Measurements from ENCODE around the gene KCNA2. TPM values are rescaled to one million over a fixed set of nuclear protein-coding genes. Genes with fewer than 3 reads are reported as not detected.

Gene KCNA2
- total and polyA plus RNA-seq, 2 of the 4 experiments (the other 2 are of a cell fraction): not detected

- no CpG with 5 or more reads among the region's 5 CpGs for WGBS, 2 experiments (ENCODE audit: extremely low coverage in 2 of 2, insufficient read length in 1 of 2)
- POLR2A ChIA-PET (ENCODE audit: unreplicated experiment): no interaction called here
- intact Hi-C loops (cut with micrococcal nuclease): no loop called here
These were observed 24.4 kb downstream of the KCNA2 start for GRCh38 chr1:110581682-110582145.

More at GRCh38 chr1:110581682-110582145, 24.4 kb downstream of the KCNA2 start:
- no peaks in the 10 kb centered on the region for H3K9me3 ChIP-seq (ENCODE audit: control insufficient read depth, insufficient read depth, low read length)
- no peaks in the 10 kb centered on the region for H3K4me1 ChIP-seq (ENCODE audit: control insufficient read depth, insufficient read depth, low read length)
- H2BK5ac ChIP-seq (ENCODE audit: low read depth, low read length, poor library complexity, severe bottlenecking): no peak overlapping the region
- H4K8ac ChIP-seq (ENCODE audit: low read depth in 2 of 2, low read length in 2 of 2): no peak overlapping the region
- H4K5ac ChIP-seq (ENCODE audit: low read depth, low read length): no peak overlapping the region
- H4K91ac ChIP-seq (ENCODE audit: insufficient read depth, low read depth, low read length): no peak overlapping the region
- peaks cover 3% of the 10 kb centered on the region; the same call in 1 of the 2 replicates for H3K27me3 ChIP-seq (ENCODE audit: control insufficient read depth, insufficient read depth, low read length)
- no peak overlapping the region for H3K9ac ChIP-seq (ENCODE audit: low read depth, low read length)
- DNase-seq: no peak
- H4K20me1 ChIP-seq (ENCODE audit: insufficient read depth, low read length): no peaks in the 10 kb centered on the region
- dilution Hi-C loops (cut with HindIII; ENCODE audit: low sequenced_read_pairs, unreplicated experiment) (no loop called here), in situ Hi-C loops (cut with MboI; ENCODE audit: low sequenced_read_pairs) (no loop called here)
- no peak overlapping the region for H3K18ac ChIP-seq (ENCODE audit: low read depth, low read length)
- CTCF ChIA-PET: no interaction called here
- H3K23ac ChIP-seq (ENCODE audit: low read depth, low read length): no peak overlapping the region
- no peak overlapping the region for H3K27ac ChIP-seq (ENCODE audit: insufficient read depth, low read length)
- H2BK15ac ChIP-seq (ENCODE audit: low read depth, low read length): no peak overlapping the region
- no peaks in the 10 kb centered on the region for H3K36me3 ChIP-seq (ENCODE audit: control insufficient read depth, insufficient read depth, low read length)
- ATAC-seq (ENCODE audit: low read depth): no peak
- H3K56ac ChIP-seq (ENCODE audit: extremely low read depth, insufficient read depth, low read length): no peak overlapping the region
- no peaks in the 10 kb centered on the region for H3K79me1 ChIP-seq (ENCODE audit: low read depth in 1 of 2, low read length in 2 of 2)
- no peak overlapping the region for H2AK5ac ChIP-seq (ENCODE audit: low read depth, low read length)
- H2AK9ac ChIP-seq (replicated peaks; ENCODE audit: low read depth, low read length, poor library complexity): peak overlapping the region; percentile 63
- TF ChIP-seq POLR2A (IDR thresholded peaks at IDR 0.05; ENCODE audit: low read depth, low read length) (no peak), SMC3 (IDR thresholded peaks at IDR 0.05; ENCODE audit: low read depth, low read length) (no peak), CEBPB (IDR thresholded peaks at IDR 0.05; ENCODE audit: low read depth, low read length) (no peak), MXI1 (IDR thresholded peaks at IDR 0.05; ENCODE audit: borderline replicate concordance, low read depth, low read length) (no peak), RFX5 (IDR thresholded peaks at IDR 0.05; ENCODE audit: low read depth, low read length) (no peak), MAFK (IDR thresholded peaks at IDR 0.05; ENCODE audit: low read depth, low read length) (no peak), CTCF (conservative IDR thresholded peaks at IDR 0.05; ENCODE audit: low read depth, low read length) (no peak), RAD21 (IDR thresholded peaks at IDR 0.05; ENCODE audit: low read length) (no peak), FOS (IDR thresholded peaks at IDR 0.05; ENCODE audit: low read depth, low read length) (no peak), CHD1 (IDR thresholded peaks at IDR 0.05; ENCODE audit: low read depth, low read length) (no peak), RCOR1 (IDR thresholded peaks at IDR 0.05; ENCODE audit: insufficient replicate concordance, low read length) (no peak), ELK1 (IDR thresholded peaks at IDR 0.05; ENCODE audit: borderline replicate concordance, low read depth, low read length) (no peak), USF2 (IDR thresholded peaks at IDR 0.05; ENCODE audit: low read depth, low read length) (no peak), NFE2L2 (IDR thresholded peaks at IDR 0.05; ENCODE audit: low read depth, low read length) (no peak), MAZ (IDR thresholded peaks at IDR 0.05; ENCODE audit: borderline replicate concordance, low read depth, low read length) (no peak), BHLHE40 (IDR thresholded peaks at IDR 0.05; ENCODE audit: low read depth, low read length) (no peak)
- no peak overlapping the region for H2AFZ ChIP-seq (replicated peaks; ENCODE audit: low read length, poor library complexity)
- H2BK20ac ChIP-seq (ENCODE audit: low read depth, low read length): no peak overlapping the region
- BruUV-seq (replicated peaks): no TSS peak
- no peak overlapping the region for H2BK120ac ChIP-seq (ENCODE audit: low read depth, low read length)
- H3K14ac ChIP-seq (replicated peaks; ENCODE audit: low read depth, low read length): no peak overlapping the region
- no peak overlapping the region for H3K4me2 ChIP-seq (ENCODE audit: low read depth, low read length)
- no peak overlapping the region for H3K4me3 ChIP-seq (ENCODE audit: insufficient read depth, low read depth, low read length)
- H3K4ac ChIP-seq (ENCODE audit: low read depth, low read length): no peak overlapping the region
- H3K9me1 ChIP-seq (ENCODE audit: insufficient read depth, low read length): no peaks in the 10 kb centered on the region

Measured in IMR-90 (cell line).